Measurements from ENCODE around the gene LGALS16.
"Not testable (repeated sequence)": the region's sequence is repeated elsewhere in the genome, so short reads cannot be mapped to it uniquely, and the experiment has no call there.

LGALS16 gene

DNA sequence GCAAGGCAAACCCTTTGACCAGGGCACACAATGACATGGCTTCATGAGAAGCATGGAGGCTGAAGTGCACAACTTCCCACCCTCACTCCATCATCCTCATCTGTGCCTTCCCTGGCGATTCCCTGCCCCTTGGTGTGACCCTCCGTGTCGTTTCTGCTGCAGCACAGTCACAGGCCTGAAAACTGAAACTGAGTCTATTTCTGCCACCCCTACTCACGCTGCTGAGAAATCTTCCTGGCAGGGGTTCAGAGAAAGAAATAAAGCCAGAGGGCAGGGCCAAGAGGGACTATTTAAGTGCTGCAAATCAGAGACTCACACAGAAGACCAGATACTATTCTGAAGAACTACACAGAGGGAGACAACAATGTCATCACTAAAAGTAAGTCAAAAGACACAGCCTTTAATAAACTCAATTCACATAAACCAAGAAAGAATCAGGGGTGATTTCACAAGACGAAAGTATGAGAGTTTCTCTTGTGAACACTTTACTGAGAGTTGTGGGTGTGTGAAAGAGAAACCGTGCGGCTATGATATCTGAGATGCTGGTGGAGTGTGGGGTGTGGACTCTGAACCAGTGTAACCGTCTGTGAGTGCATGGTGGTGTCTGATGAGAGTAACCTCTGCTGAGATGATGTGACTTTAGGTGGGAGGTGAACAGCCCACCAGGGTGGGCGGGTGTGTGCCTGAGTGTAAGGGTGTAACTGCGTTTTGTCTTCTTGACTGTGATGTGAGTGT, 23.5 kb downstream of the LGALS16 start:
- no peak for FAIRE-seq

DNA sequence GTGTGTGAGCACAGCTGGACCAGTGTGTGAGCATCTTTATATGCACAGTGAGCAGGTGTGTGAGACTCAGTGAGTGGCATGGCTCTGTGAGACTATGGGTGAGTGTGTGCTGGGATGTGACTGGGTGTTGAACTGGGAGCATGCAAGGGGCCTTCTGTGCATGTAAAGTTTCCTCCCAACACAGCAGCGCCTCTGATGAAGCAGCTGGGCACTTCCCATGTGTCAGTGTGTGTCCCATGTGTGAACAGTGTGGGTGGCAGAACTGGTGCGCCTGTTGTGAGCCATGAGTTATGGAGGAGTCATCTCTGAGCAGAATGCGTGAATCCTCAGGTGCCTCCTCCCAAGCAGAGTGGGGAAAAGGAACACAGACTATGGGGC, 24.1 kb downstream of the LGALS16 start:
- FAIRE-seq = no peak

DNA sequence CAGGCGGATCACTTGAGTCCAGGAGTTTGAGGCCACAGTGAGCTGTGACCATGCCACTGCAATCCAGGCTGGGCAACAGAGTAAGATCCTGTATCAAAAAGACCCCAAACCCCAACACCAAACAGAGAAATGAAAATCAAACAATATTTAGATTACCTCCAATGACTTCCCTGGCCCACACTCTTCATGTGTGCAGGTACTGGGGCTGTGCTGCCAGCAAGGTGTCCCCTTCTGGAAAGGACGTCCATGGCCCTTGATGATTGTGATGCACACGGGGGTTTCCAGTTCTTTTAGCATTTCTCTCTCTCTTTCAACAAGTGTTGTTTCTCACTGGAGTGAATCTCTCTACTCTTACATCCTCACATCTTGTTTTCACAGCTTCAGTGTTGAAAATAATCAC, 24.9 kb downstream of the LGALS16 start:
- no peak for FAIRE-seq

DNA sequence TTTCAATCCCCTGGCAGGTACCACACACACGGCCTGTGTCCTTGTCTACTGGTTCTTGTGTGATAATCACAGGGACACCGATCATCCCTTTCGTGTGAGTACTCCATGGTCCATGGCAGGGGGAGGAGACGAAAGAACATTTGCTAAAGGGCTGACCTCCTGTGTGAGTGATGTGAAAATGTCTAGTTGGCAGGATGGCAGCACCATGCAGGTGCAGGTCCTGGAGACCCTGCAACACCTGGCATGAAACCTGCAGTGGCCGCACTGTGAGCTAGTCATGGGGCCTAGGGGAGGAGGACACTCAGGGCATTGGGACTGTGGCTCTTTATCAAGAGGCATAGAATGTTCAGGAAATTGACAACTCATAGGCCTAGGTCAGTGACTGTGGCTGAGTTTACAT, 25.7 kb downstream of the LGALS16 start:
- FAIRE-seq = no peak

DNA sequence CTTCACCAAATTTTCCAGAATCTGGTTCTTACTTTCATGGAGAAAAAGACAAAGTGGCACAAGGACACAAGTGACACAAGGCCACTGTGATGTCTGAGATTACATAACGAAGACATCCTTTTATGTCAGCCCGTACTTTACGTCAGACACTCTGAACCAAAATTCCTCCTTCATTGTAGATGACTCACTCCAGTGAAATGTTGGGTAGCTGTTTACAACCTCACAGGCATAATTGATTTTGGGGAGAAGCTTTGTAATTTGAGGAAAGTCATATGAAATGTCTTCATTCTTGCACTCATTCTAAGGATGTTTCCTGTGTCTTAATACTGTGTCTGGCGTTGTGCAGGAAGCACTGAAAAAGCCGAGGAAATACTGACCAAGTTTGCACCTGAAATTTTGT, 28.6 kb downstream of the LGALS16 start:
- FAIRE-seq = no peak

DNA sequence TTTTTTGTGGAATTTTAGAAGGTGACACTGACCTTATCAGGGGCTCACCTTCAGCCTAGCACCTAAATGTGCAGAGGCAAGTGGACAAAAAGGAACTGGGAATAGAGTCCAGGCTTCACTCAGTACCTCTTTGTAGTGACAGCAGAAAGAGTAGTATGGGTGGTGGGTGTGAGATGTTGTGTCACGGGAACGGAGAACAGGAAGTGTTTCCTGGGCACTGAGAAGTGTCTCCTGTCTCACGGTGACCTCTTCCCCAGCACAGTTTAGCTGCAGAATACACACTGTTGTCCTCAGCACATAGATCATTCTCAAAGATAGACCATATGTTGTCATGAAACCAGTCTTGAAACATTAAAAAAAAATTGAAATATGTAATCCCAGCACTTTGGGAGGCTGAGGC, 31.0 kb downstream of the LGALS16 start:
- no peak for FAIRE-seq

DNA sequence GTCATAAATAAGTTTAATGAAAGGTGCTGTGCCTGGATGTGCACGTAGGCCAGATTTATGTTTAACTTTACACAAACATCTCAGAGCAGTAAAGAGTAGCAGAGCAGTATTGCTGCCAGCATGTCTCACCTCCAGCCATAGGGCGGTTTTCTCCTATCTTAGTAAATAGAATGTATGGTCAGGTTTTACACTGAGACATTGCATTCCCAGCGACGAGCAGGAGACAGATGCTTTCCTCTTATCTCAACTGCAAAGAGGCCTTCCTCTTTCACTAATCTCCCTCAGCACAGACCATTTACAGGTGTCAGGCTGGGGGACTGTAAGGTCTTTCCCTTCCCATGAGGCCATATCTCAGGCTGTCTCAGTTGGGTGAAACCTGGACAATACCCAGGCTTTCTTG, 32.9 kb downstream of the LGALS16 start:
- not testable (repeated sequence) for FAIRE-seq

DNA sequence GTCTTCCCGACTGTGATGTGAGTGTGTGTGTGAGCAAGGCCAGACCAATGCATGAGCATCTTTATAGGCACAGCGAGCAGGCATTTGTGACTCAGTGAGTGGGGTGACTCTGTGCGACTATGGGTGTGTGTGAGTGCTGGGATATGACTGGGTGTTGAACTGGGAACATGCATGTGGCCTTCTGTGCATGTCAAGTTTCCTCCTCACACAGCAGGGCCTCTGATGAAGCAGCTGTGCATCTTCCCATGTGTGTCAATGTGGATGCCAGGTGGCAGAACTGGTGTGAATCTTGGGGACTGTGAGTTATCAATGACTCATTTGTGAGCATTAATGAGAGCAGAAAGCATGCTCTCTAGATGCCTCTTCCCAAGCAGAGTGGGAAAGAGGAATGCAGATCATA, 36.5 kb downstream of the LGALS16 start:
- FAIRE-seq = no peak

DNA sequence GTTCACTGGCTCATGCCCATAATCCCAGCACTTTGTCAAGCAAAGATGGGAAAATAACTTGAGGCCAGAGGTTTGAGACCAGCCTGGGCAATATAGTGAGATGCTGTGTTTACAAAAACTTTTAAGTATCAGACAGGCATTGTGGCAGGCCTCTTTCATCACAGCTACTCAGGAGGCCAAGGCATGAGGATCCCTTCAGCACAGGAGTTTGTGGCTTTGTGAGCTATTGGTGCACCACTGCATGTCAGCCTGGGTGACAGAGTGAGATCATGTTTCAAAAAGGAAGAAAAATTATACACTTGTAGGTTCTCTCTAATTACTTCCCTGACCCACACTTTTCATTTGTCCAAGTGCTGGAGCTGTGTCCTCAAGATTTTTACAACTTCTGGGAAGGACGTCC, 37.1 kb downstream of the LGALS16 start:
- no peak for FAIRE-seq

DNA sequence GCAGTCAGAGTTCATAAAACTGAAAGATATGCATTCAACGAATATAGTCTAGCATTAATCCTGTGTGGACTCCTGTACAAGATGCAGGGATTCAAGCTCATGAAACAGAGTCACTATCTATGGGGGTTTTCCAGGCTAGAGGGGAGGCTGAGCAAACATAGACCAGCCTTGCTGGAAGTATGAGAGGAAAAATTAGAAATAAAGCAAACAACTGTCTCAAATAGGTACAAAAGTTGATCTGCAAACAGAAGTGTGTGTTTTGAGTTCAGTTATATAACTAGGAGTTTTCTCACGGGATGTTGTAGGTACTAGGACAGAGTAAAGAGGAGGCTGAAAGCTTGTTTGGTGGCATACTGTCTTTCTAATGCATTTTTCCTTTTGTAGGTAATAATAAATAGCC, 40.0 kb downstream of the LGALS16 start:
- FAIRE-seq = no peak

DNA sequence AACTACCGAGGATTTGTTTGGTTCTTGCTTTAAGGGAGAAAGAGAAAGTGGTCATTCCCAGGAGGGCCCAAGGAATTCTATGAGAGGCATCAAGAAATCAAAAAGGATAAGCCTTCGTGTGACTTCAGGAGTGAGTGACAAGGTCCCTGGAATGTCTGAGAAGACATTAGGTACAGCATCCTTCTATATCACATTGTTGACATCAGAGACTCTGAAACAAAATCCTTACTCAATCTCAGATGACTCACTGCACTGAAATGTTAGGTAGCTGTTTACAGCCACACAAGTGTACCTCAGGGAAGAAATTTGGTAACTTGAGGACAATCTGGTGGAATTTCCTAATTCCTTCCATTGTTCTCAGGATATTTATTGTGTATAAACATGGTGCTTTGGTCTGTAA, 40.7 kb downstream of the LGALS16 start:
- FAIRE-seq = no peak

DNA sequence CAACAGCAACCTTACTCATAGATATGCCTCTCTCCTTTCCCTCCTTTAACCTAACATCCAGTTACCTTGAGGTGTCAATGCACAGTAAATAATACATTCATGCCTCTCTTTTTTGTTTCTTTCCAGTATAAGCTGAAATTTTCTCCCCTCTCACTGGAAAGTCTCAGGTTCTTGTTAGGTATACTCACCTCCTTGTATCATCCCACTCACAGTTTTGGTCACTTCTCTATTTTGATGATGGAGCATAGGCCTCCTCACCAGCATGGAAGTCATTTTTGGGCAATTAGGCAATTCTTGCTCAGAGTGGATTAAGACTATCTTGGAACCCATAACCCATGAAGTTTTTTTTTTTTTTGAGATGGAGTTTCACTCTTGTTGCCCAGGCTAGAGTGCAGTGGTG, 42.8 kb downstream of the LGALS16 start:
- no peak for FAIRE-seq

DNA sequence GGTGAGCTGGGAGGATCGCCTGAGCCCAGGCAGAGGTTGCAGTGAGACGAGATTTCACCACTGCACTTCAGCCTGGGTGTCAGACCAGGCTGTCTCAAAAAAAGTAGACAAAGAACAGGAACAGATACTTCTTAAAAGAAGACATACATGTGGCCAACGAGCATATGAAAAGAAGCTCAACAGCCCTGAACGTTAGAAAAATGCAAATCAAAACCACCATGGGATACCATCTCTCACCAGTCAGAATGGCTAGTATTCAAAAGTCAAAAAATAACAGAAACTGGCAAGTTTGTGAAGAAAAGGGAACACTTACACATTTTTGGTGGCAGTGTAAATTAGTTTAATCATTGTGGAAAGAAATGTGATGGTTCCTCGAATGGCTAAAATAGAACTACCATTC, 45.6 kb downstream of the LGALS16 start:
- no peak for FAIRE-seq

DNA sequence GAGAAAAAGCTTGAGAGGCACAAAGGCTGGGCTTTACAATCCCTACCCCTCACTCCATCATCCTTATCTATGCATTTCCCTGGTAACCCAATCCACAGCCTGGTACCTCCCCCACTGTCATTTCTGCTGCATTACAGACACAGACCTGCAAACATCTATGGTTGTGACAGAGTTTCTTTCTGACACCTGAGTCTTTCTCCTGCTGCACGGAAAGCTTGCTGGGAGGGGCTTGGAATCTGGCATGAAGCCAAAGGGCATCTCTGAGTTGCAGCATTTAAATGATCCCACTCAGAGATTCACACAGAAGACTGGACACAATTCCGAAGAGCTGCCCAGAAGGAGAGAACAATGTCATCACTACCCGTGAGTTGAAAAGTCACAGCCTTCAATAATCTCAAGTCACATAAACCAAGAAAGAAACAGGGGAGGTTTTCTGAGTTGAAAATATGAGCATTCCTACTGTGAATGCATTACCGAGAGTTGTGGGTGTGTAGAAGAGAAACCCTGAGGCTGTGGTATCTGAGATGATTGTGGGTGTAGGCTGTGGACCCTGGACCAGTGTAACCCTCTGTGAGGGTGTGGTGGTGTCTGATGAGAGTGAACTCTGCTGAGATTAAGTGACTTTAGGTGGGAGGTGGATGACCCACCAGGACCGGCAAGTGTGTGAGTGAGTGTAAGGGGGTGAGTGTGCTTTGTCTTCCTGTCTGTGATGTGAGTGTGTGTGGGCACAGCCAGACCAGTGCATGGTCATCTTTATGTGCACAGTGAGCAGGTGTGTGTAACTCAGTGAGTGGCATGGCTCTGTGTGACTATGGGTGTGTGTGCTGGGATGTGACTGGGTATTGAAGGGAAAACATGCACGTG, 48.7 kb downstream of the LGALS16 start, which contains the start of gene LGALS14:
Gene LGALS14, plus strand, starts transcription at position 301 of the 864 bp plus-strand sequence. Its CDS starts 48 bp downstream, at position 349.
- FAIRE-seq = no peak

DNA sequence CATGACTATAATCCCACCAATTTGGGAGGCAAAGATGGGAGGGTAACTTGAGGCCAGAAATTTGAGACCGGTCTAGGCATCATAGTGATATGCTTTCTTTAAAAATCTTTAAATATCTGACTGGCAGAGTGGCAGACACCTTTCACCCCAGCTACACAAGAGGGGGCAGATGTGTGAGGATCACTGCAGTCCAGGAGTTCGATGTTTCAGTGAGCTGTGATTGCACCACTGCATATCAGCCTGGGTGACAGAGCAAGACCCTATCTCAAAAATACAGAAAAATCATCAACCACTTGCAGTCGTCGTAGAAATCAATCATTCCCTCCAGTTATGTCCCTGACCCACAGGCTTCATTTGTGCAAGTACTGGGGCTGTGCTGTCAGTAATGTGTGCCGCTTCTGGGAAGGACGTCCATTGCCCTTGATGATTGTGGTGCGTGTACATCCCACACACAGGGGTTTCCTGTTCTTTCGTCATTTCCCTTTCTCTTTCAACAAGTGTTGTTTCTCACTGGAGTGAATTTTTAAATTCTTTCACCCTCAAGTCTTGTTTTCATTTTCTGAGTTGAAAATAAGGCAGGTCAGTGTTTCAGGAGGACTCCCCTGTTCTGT, 50.0 kb downstream of the LGALS16 start:
- no peak for FAIRE-seq

DNA sequence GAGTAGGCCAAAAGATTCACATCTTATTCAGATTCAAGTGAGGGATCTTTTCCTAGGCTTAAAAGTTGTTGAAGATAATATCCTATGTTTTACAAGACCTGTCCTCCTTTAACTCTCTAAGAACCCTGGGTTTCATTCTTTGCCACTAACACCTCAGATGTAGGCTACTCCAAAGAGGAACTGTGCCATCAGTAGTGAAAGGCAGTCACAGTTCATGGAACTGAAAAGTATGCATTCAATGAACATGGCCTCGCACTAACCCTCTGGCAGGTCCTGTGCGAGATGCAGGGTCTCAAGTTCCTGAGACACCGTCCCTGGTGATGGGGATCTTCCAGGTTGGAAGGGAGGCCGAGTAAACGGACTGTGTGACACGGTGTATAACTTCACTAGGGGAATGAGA, 52.9 kb downstream of the LGALS16 start:
- no peak for FAIRE-seq

DNA sequence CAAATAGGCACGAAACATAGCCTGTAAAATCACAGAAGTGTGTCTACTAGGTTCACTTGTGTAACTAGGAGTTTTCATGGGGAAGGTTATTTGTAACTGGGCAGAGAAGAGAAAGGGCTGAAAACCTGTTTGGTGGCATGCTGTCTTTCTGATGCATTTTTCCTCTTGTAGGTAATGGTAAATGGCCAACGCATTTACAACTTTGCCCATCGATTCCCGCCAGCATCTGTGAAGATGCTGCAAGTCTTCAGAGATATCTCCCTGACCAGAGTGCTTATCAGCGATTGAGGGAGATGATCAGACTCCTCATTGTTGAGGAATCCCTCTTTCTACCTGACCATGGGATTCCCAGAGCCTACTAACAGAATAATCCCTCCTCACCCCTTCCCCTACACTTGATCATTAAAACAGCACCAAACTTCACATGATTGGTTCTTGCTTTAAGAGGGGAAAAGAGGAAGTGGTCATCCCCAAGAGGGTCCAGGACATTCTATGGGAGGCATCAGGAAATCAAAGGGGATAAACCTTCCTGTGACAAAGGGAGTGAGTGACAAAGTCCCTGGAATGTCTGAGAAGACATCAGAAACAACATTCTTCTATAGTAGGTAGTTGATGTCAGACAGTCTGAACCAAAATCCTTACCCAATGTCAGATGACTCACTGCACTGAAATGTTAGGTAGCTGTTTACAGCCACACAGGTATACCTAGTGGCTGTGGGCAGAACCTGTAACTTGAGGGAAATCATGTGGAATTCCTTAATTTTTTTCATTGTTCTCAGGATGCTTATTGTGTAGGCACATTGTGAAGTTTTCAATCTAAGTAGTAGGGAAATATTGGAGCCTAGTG, 53.5 kb downstream of the LGALS16 start:
- no peak for FAIRE-seq
